ENCODE data around the gene LINS1. TPM values are rescaled to one million over a fixed set of nuclear protein-coding genes. Genes with fewer than 3 reads are reported as not detected.
A peak's percentile ranks its signal among the peaks of the same experiment; 100 is the strongest.

Gene LINS1
- total RNA-seq, 2 donors from 2014 or later, result 6.1 to 8.0 TPM

- Histone ChIP-seq H3K4me1 (ENCODE audit: control insufficient read depth, insufficient read depth, low read length) (no peaks in the 10 kb centered on the region), H3K4me3 (ENCODE audit: low read length) (no peak overlapping the region), H3K27ac (ENCODE audit: low read depth, low read length) (no peak overlapping the region), H3K36me3 (ENCODE audit: control insufficient read depth, insufficient read depth, low read length) (peaks cover 42% of the 10 kb centered on the region), H3K9me3 (ENCODE audit: control insufficient read depth, low read length) (no peaks in the 10 kb centered on the region), H3K27me3 (ENCODE audit: control insufficient read depth, insufficient read depth, low read length, poor library complexity, severe bottlenecking) (no peaks in the 10 kb centered on the region), H3K9ac (ENCODE audit: extremely low read depth, low read length, poor library complexity, severe bottlenecking) (no peak overlapping the region)
- no peak for DNase-seq
- TF ChIP-seq CTCF (conservative IDR thresholded peaks at IDR 0.05), result no peak
- peaks cover 9% of the 10 kb centered on the region for H3K4me1 Mint-ChIP-seq
- 90 to 100% methylated on average over 2 to 3 of the region's 3 CpGs for WGBS, 2 experiments (ENCODE audit: insufficient coverage in 1 of 2, insufficient read length in 1 of 2)
- no peaks in the 10 kb centered on the region for H3K9me3 Mint-ChIP-seq
- H3K36me3 Mint-ChIP-seq (ENCODE audit: low read depth), result peaks cover 31% of the 10 kb centered on the region
- H3K27me3 Mint-ChIP-seq (ENCODE audit: insufficient read depth), result no peaks in the 10 kb centered on the region
- H3K4me3 Mint-ChIP-seq, result no peak overlapping the region
- H3K27ac Mint-ChIP-seq, result no peak overlapping the region
Measured at GRCh38 chr15:100628746-100629145, 26.8 kb upstream of the LINS1 start.

GRCh38 chr15:100627789-100628395 is 25.9 kb upstream of the LINS1 start:
- 23 to 31% methylated on average over 4 of the region's 6 CpGs for WGBS, 2 experiments (ENCODE audit: insufficient coverage in 1 of 2, insufficient read length in 1 of 2)
- peak; percentile 93 for TF ChIP-seq CTCF (conservative IDR thresholded peaks at IDR 0.05)

GRCh38 chr15:100623301-100623700 is 21.3 kb upstream of the LINS1 start:
- no peaks in the 10 kb centered on the region for H3K27me3 Mint-ChIP-seq (ENCODE audit: insufficient read depth)
- Histone ChIP-seq H3K4me3 (ENCODE audit: low read length) (no peak overlapping the region), H3K4me1 (ENCODE audit: control insufficient read depth, insufficient read depth, low read length) (no peaks in the 10 kb centered on the region), H3K36me3 (ENCODE audit: control insufficient read depth, insufficient read depth, low read length) (peaks cover 21% of the 10 kb centered on the region), H3K9me3 (ENCODE audit: control insufficient read depth, low read length) (no peaks in the 10 kb centered on the region), H3K27me3 (ENCODE audit: control insufficient read depth, insufficient read depth, low read length, poor library complexity, severe bottlenecking) (no peaks in the 10 kb centered on the region), H3K27ac (ENCODE audit: low read depth, low read length) (no peak overlapping the region), H3K9ac (ENCODE audit: extremely low read depth, low read length, poor library complexity, severe bottlenecking) (no peak overlapping the region)
- H3K4me1 Mint-ChIP-seq, result no peaks in the 10 kb centered on the region
- H3K9me3 Mint-ChIP-seq, result peaks cover 7% of the 10 kb centered on the region
- no peak for DNase-seq
- TF ChIP-seq CTCF (conservative IDR thresholded peaks at IDR 0.05), result no peak
- H3K4me3 Mint-ChIP-seq, result no peak overlapping the region
- no peak overlapping the region for H3K27ac Mint-ChIP-seq
- 95 to 100% methylated on average over 4 to 5 of the region's 5 CpGs for WGBS, 2 experiments (ENCODE audit: insufficient coverage in 1 of 2, insufficient read length in 1 of 2)
- H3K36me3 Mint-ChIP-seq (ENCODE audit: low read depth), result peaks cover 34% of the 10 kb centered on the region

More at GRCh38 chr15:100627789-100628395, 25.9 kb upstream of the LINS1 start:
- Histone ChIP-seq H3K27me3 (ENCODE audit: control insufficient read depth, insufficient read depth, low read length, poor library complexity, severe bottlenecking) (no peaks in the 10 kb centered on the region), H3K9ac (ENCODE audit: extremely low read depth, low read length, poor library complexity, severe bottlenecking) (no peak overlapping the region), H3K27ac (ENCODE audit: low read depth, low read length) (no peak overlapping the region), H3K4me1 (ENCODE audit: control insufficient read depth, insufficient read depth, low read length) (no peaks in the 10 kb centered on the region), H3K36me3 (ENCODE audit: control insufficient read depth, insufficient read depth, low read length) (peaks cover 42% of the 10 kb centered on the region), H3K9me3 (ENCODE audit: control insufficient read depth, low read length) (no peaks in the 10 kb centered on the region), H3K4me3 (ENCODE audit: low read length) (no peak overlapping the region)
- Mint-ChIP-seq H3K9me3 (no peaks in the 10 kb centered on the region), H3K36me3 (ENCODE audit: low read depth) (peaks cover 30% of the 10 kb centered on the region), H3K27ac (no peak overlapping the region), H3K4me1 (peaks cover 7% of the 10 kb centered on the region), H3K27me3 (ENCODE audit: insufficient read depth) (no peaks in the 10 kb centered on the region), H3K4me3 (no peak overlapping the region)
- DNase-seq, result peak; percentile 86
